Activated CD4-positive, alpha-beta T cell treated with anti-CD3 and anti-CD28 coated beads, Interleukin-2, amount 10 ng/mL, durations not matched to agents 24 days and 14 days (primary cell): ENCODE results near the gene AOPEP. TPM values are rescaled to one million over a fixed set of nuclear protein-coding genes. Genes with fewer than 3 reads are reported as not detected.

Experiments used
- DNase-seq: peaks from one replicate; pipeline ENCODE4 v3.0.0; 2022
- H3K27ac Mint-ChIP-seq: one replicate; pipeline ENCODE4 v1.8.0; 2022; ENCODE audit warnings: mild to moderate bottlenecking, mixed read lengths
- H3K27me3 Mint-ChIP-seq: one replicate; pipeline ENCODE4 v1.8.0; 2022; ENCODE audit warnings: mixed read lengths
- H3K36me3 Mint-ChIP-seq: one replicate; pipeline ENCODE4 v1.8.0; 2022; ENCODE audit warnings: low read depth, mild to moderate bottlenecking, mixed read lengths
- H3K4me1 Mint-ChIP-seq: one replicate; pipeline ENCODE4 v1.8.0; 2021; ENCODE audit warnings: mixed read lengths
- H3K4me3 Mint-ChIP-seq: one replicate; pipeline ENCODE4 v1.8.0; 2022; ENCODE audit warnings: mild to moderate bottlenecking, moderate library complexity, mixed read lengths
- H3K9me3 Mint-ChIP-seq: one replicate; pipeline ENCODE4 v1.8.0; 2021; ENCODE audit warnings: mixed read lengths
- intact Hi-C: fragments of 100-400 bp; cut with micrococcal nuclease; formaldehyde crosslinking; loops from one replicate; pipeline ENCODE4 v1.15.1; 2023
- total RNA-seq: library from RNA; stranded (reverse); gene quantifications from 2 replicates; pipeline ENCODE4 v1.2.3, GENCODE V29; 2022

Gene AOPEP
- total RNA-seq, 1 donor from 2014 or later: 20.7 TPM

GRCh38 chr9:95067897-95068296 is 341.4 kb downstream of the AOPEP start:
- Mint-ChIP-seq H3K27me3 (no peaks in the 10 kb centered on the region), H3K4me1 (no peaks in the 10 kb centered on the region), H3K4me3 (no peak overlapping the region), H3K9me3 (no peaks in the 10 kb centered on the region), H3K27ac (no peak overlapping the region), H3K36me3 (peaks cover 5% of the 10 kb centered on the region)
- no peak for DNase-seq
- intact Hi-C loops: no loop called here

- Mint-ChIP-seq H3K27me3 (no peaks in the 10 kb centered on the region), H3K4me3 (no peak overlapping the region), H3K36me3 (no peaks in the 10 kb centered on the region), H3K9me3 (no peaks in the 10 kb centered on the region), H3K4me1 (no peaks in the 10 kb centered on the region), H3K27ac (no peak overlapping the region)
- intact Hi-C loops: no loop called here
- DNase-seq: no peak
Measured at GRCh38 chr9:95070549-95071021, 344.1 kb downstream of the AOPEP start.

- no peak for DNase-seq
- no peaks in the 10 kb centered on the region for H3K36me3 Mint-ChIP-seq
- H3K9me3 Mint-ChIP-seq: no peaks in the 10 kb centered on the region
- no peak overlapping the region for H3K4me3 Mint-ChIP-seq
- no peaks in the 10 kb centered on the region for H3K27me3 Mint-ChIP-seq
- H3K4me1 Mint-ChIP-seq: no peaks in the 10 kb centered on the region
- intact Hi-C loops: no loop called here
- H3K27ac Mint-ChIP-seq: no peak overlapping the region
Measured at GRCh38 chr9:95071450-95071849, 345.0 kb downstream of the AOPEP start.

GRCh38 chr9:95071925-95072324 is 345.4 kb downstream of the AOPEP start:
- intact Hi-C loops: no loop called here
- Mint-ChIP-seq H3K27ac (no peak overlapping the region), H3K4me1 (no peaks in the 10 kb centered on the region), H3K9me3 (no peaks in the 10 kb centered on the region), H3K27me3 (no peaks in the 10 kb centered on the region), H3K4me3 (no peak overlapping the region), H3K36me3 (no peaks in the 10 kb centered on the region)
- DNase-seq: no peak

GRCh38 chr9:95073042-95073607 is 346.6 kb downstream of the AOPEP start:
- no peaks in the 10 kb centered on the region for H3K27me3 Mint-ChIP-seq
- intact Hi-C loops: no loop called here
- no peaks in the 10 kb centered on the region for H3K9me3 Mint-ChIP-seq
- no peak overlapping the region for H3K27ac Mint-ChIP-seq
- no peaks in the 10 kb centered on the region for H3K36me3 Mint-ChIP-seq
- H3K4me3 Mint-ChIP-seq: no peak overlapping the region
- DNase-seq: no peak
- no peaks in the 10 kb centered on the region for H3K4me1 Mint-ChIP-seq

GRCh38 chr9:95073918-95074317 is 347.4 kb downstream of the AOPEP start:
- Mint-ChIP-seq H3K4me3 (no peak overlapping the region), H3K27ac (no peak overlapping the region), H3K9me3 (no peaks in the 10 kb centered on the region), H3K27me3 (no peaks in the 10 kb centered on the region), H3K36me3 (no peaks in the 10 kb centered on the region), H3K4me1 (no peaks in the 10 kb centered on the region)
- DNase-seq: no peak
- intact Hi-C loops: no loop called here

- intact Hi-C loops: no loop called here
- DNase-seq: no peak
- no peak overlapping the region for H3K27ac Mint-ChIP-seq
- no peaks in the 10 kb centered on the region for H3K27me3 Mint-ChIP-seq
- H3K4me1 Mint-ChIP-seq: no peaks in the 10 kb centered on the region
- H3K4me3 Mint-ChIP-seq: no peak overlapping the region
- H3K36me3 Mint-ChIP-seq: no peaks in the 10 kb centered on the region
- H3K9me3 Mint-ChIP-seq: no peaks in the 10 kb centered on the region
Measured at GRCh38 chr9:95074632-95075031, 348.1 kb downstream of the AOPEP start.

GRCh38 chr9:95075700-95076099 is 349.2 kb downstream of the AOPEP start:
- no peak overlapping the region for H3K4me3 Mint-ChIP-seq
- no peak overlapping the region for H3K27ac Mint-ChIP-seq
- intact Hi-C loops: no loop called here
- no peaks in the 10 kb centered on the region for H3K36me3 Mint-ChIP-seq
- DNase-seq: no peak
- H3K27me3 Mint-ChIP-seq: no peaks in the 10 kb centered on the region
- no peaks in the 10 kb centered on the region for H3K4me1 Mint-ChIP-seq
- H3K9me3 Mint-ChIP-seq: no peaks in the 10 kb centered on the region

- Mint-ChIP-seq H3K9me3 (no peaks in the 10 kb centered on the region), H3K36me3 (no peaks in the 10 kb centered on the region), H3K27me3 (no peaks in the 10 kb centered on the region), H3K4me1 (no peaks in the 10 kb centered on the region), H3K27ac (no peak overlapping the region), H3K4me3 (no peak overlapping the region)
- intact Hi-C loops: no loop called here
- DNase-seq: no peak
Measured at GRCh38 chr9:95076696-95077052, 350.2 kb downstream of the AOPEP start.

- Mint-ChIP-seq H3K9me3 (no peaks in the 10 kb centered on the region), H3K36me3 (no peaks in the 10 kb centered on the region), H3K27me3 (no peaks in the 10 kb centered on the region), H3K27ac (no peak overlapping the region), H3K4me1 (no peaks in the 10 kb centered on the region), H3K4me3 (no peak overlapping the region)
- DNase-seq: no peak
- intact Hi-C loops: no loop called here
Measured at GRCh38 chr9:95077053-95077765, 350.7 kb downstream of the AOPEP start.

- Mint-ChIP-seq H3K36me3 (no peaks in the 10 kb centered on the region), H3K27me3 (no peaks in the 10 kb centered on the region), H3K27ac (no peak overlapping the region), H3K4me1 (no peaks in the 10 kb centered on the region), H3K4me3 (no peak overlapping the region), H3K9me3 (no peaks in the 10 kb centered on the region)
- no peak for DNase-seq
- intact Hi-C loops: no loop called here
Measured at GRCh38 chr9:95077766-95078370, 351.4 kb downstream of the AOPEP start.

- Mint-ChIP-seq H3K27me3 (no peaks in the 10 kb centered on the region), H3K4me3 (no peak overlapping the region), H3K4me1 (no peaks in the 10 kb centered on the region), H3K36me3 (no peaks in the 10 kb centered on the region), H3K27ac (no peak overlapping the region), H3K9me3 (no peaks in the 10 kb centered on the region)
- intact Hi-C loops: no loop called here
- no peak for DNase-seq
Measured at GRCh38 chr9:95078511-95078910, 352.0 kb downstream of the AOPEP start.

- no peak for DNase-seq
- intact Hi-C loops: no loop called here
- no peak overlapping the region for H3K27ac Mint-ChIP-seq
- no peaks in the 10 kb centered on the region for H3K36me3 Mint-ChIP-seq
- no peaks in the 10 kb centered on the region for H3K27me3 Mint-ChIP-seq
- no peak overlapping the region for H3K4me3 Mint-ChIP-seq
- no peaks in the 10 kb centered on the region for H3K4me1 Mint-ChIP-seq
- H3K9me3 Mint-ChIP-seq: no peaks in the 10 kb centered on the region
Measured at GRCh38 chr9:95078939-95079338, 352.4 kb downstream of the AOPEP start.

GRCh38 chr9:95079461-95079860 is 353.0 kb downstream of the AOPEP start:
- intact Hi-C loops: no loop called here
- Mint-ChIP-seq H3K9me3 (no peaks in the 10 kb centered on the region), H3K4me1 (no peaks in the 10 kb centered on the region), H3K27ac (no peak overlapping the region), H3K36me3 (no peaks in the 10 kb centered on the region), H3K4me3 (no peak overlapping the region), H3K27me3 (no peaks in the 10 kb centered on the region)
- no peak for DNase-seq
